GM19455 (cell line): Measurements from ENCODE around the gene FOXS1.

Experiments used
- ATAC-seq: cut with Tn5 transposase; IDR thresholded peaks from one replicate; pipeline ENCODE4 v1.9.1; 2021; ENCODE audit not compliant: unreplicated experiment

FOXS1 gene

GRCh38 chr20:31861385-31862156 is 16.2 kb upstream of the FOXS1 start:
- ATAC-seq, result peak; percentile 51

- no peak for ATAC-seq
These were observed 15.7 kb upstream of the FOXS1 start for GRCh38 chr20:31861135-31861384.

GRCh38 chr20:31860390-31861134 is 15.2 kb upstream of the FOXS1 start:
- ATAC-seq, result no peak

- no peak for ATAC-seq
These were observed 14.6 kb upstream of the FOXS1 start for GRCh38 chr20:31859998-31860380.

- no peak for ATAC-seq
These were observed 14.0 kb upstream of the FOXS1 start for GRCh38 chr20:31859266-31859997.

GRCh38 chr20:31858760-31859083 is 13.3 kb upstream of the FOXS1 start:
- no peak for ATAC-seq

- ATAC-seq, result no peak
These were observed 12.7 kb upstream of the FOXS1 start for GRCh38 chr20:31857861-31858759.

GRCh38 chr20:31856516-31856915 is 11.1 kb upstream of the FOXS1 start:
- ATAC-seq, result no peak

GRCh38 chr20:31853481-31853880 is 8.1 kb upstream of the FOXS1 start:
- no peak for ATAC-seq

GRCh38 chr20:31851240-31851955 is 6.0 kb upstream of the FOXS1 start:
- no peak for ATAC-seq

GRCh38 chr20:31849306-31849930 is 4.0 kb upstream of the FOXS1 start:
- no peak for ATAC-seq

- ATAC-seq, result no peak
These were observed 2.9 kb upstream of the FOXS1 start for GRCh38 chr20:31848088-31848999.

- no peak for ATAC-seq
These were observed 1.4 kb upstream of the FOXS1 start for GRCh38 chr20:31846793-31847138.

- ATAC-seq, result no peak
These were observed 586 bp downstream of the FOXS1 start for GRCh38 chr20:31844737-31845299.

GRCh38 chr20:31843881-31844280 is 1.5 kb downstream of the FOXS1 start:
- no peak for ATAC-seq

GRCh38 chr20:31843288-31843687 is 2.1 kb downstream of the FOXS1 start:
- no peak for ATAC-seq

GRCh38 chr20:31842471-31843157 is 2.8 kb downstream of the FOXS1 start:
- no peak for ATAC-seq

- no peak for ATAC-seq
These were observed 3.5 kb downstream of the FOXS1 start for GRCh38 chr20:31841928-31842327.
